Trophoblast cell (in vitro differentiated cells and primary cell): ENCODE data around the gene KISS1.
A peak's percentile ranks its signal among the peaks of the same experiment; 100 is the strongest.

Experiments used
- DNase-seq, 2 donors: peaks; one replicate each; pipeline ENCODE4 v3.0.0-alpha.2; 2016
- H2AFZ ChIP-seq: 2 replicates; pipeline ENCODE4 v1.6.1; 2013; ENCODE audit warnings: low read length, moderate library complexity, mild to moderate bottlenecking; ENCODE audit not compliant: insufficient read depth, poor library complexity
- H2AK5ac ChIP-seq: 2 replicates; pipeline ENCODE4 v1.6.1; 2013; ENCODE audit warnings: mild to moderate bottlenecking, low read length
- H2BK120ac ChIP-seq: 2 replicates; pipeline ENCODE4 v1.6.1; 2013; ENCODE audit warnings: low read length, mild to moderate bottlenecking, moderate library complexity; ENCODE audit not compliant: insufficient read depth, poor library complexity
- H2BK12ac ChIP-seq: 2 replicates; pipeline ENCODE4 v1.6.1; 2013; ENCODE audit warnings: mild to moderate bottlenecking, low read length, moderate library complexity
- H2BK5ac ChIP-seq: 2 replicates; pipeline ENCODE4 v1.6.1; 2013; ENCODE audit warnings: low read length, low read depth, moderate library complexity, mild to moderate bottlenecking; ENCODE audit not compliant: poor library complexity
- H3K14ac ChIP-seq: 2 replicates; pipeline ENCODE4 v1.6.1; 2013; ENCODE audit warnings: mild to moderate bottlenecking, low read length
- H3K18ac ChIP-seq: 2 replicates; pipeline ENCODE4 v1.6.1; 2013; ENCODE audit warnings: mild to moderate bottlenecking, low read length
- H3K23ac ChIP-seq: 2 replicates; pipeline ENCODE4 v1.6.1; 2013; ENCODE audit warnings: low read length
- H3K27ac ChIP-seq: 2 replicates; pipeline ENCODE4 v1.5.1; 2013; ENCODE audit warnings: low read depth, mild to moderate bottlenecking, inconsistent platforms, low read length, moderate library complexity
- H3K27me3 ChIP-seq: 2 replicates; pipeline ENCODE4 v1.6.1; 2013; ENCODE audit warnings: inconsistent platforms, mild to moderate bottlenecking, low read length, moderate library complexity; ENCODE audit not compliant: insufficient read depth
- H3K36me3 ChIP-seq, 2 experiments: 1 replicate in 1 of 2; 2 replicates in 1 of 2; pipeline ENCODE4 v1.6.1; 2013; ENCODE audit warnings: low read length in 2 of 2, mild to moderate bottlenecking in 2 of 2, moderate library complexity in 1 of 2; ENCODE audit not compliant: insufficient read depth in 2 of 2, control insufficient read depth in 1 of 2
- H3K4ac ChIP-seq: 2 replicates; pipeline ENCODE4 v1.6.1; 2013; ENCODE audit warnings: low read depth, mild to moderate bottlenecking, low read length, moderate library complexity
- H3K4me1 ChIP-seq, 2 experiments: 1 replicate in 1 of 2; 2 replicates in 1 of 2; pipeline ENCODE4 v1.6.1; 2013; ENCODE audit warnings: low read length in 2 of 2, mild to moderate bottlenecking in 2 of 2, moderate library complexity in 1 of 2; ENCODE audit not compliant: insufficient read depth in 2 of 2, control insufficient read depth in 1 of 2
- H3K4me2 ChIP-seq: 2 replicates; pipeline ENCODE4 v1.6.1; 2013; ENCODE audit warnings: inconsistent platforms, mild to moderate bottlenecking, low read length, moderate library complexity
- H3K4me3 ChIP-seq: 2 replicates; pipeline ENCODE4 v1.5.1; 2013; ENCODE audit warnings: mild to moderate bottlenecking, low read depth, low read length, inconsistent platforms
- H3K79me1 ChIP-seq: one replicate; pipeline ENCODE4 v1.6.1; 2013; ENCODE audit warnings: low read length
- H3K79me2 ChIP-seq: 2 replicates; pipeline ENCODE4 v1.6.1; 2013; ENCODE audit warnings: low read length, mild to moderate bottlenecking; ENCODE audit not compliant: control insufficient read depth, insufficient read depth, poor library complexity
- H3K9ac ChIP-seq: 2 replicates; pipeline ENCODE4 v1.6.1; 2013; ENCODE audit warnings: mild to moderate bottlenecking, low read length
- H3K9me3 ChIP-seq: 2 replicates; pipeline ENCODE4 v1.6.1; 2013; ENCODE audit warnings: low read depth, mild to moderate bottlenecking, control low read depth, inconsistent platforms, low read length; ENCODE audit not compliant: insufficient read depth
- H4K12ac ChIP-seq: 2 replicates; pipeline ENCODE4 v1.6.1; 2013; ENCODE audit warnings: low read depth, mild to moderate bottlenecking, low read length, moderate library complexity
- H4K8ac ChIP-seq: 2 replicates; pipeline ENCODE4 v1.6.1; 2013; ENCODE audit warnings: low read depth, mild to moderate bottlenecking, low read length, moderate library complexity
- H4K91ac ChIP-seq: one replicate; pipeline ENCODE4 v1.6.1; 2013; ENCODE audit warnings: low read depth, mild to moderate bottlenecking, low read length, moderate library complexity
- WGBS: extraction: QIAGEN DNeasy Blood & Tissue Kit; methylation state at CpG from one replicate; pipeline ENCODE4 v1.1.7; 2013; ENCODE audit warnings: missing lambda C conversion rate; ENCODE audit not compliant: insufficient read length, insufficient coverage; ENCODE audit errors: extremely low coverage; 5-methylcytosine and 5-hydroxymethylcytosine counted together

The KISS1 gene

DNA sequence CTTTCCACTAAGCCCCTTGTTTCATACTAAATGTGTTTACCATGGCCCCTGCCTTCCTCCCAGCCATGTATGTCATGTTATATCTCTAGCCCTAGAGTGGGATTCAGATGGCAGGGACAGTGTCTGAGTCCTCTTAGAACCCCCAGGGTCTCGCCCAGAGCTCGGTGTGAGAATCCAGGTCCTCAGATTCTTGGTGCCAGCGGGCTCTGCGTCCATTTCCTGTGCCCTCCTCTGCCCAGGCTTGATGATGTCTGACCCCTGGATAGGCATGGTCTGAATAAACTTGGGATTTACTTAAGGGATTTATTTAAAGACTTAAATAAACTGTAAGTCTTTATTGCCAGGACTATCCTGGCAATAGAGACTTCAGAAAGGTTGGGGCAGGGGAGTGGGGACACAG is 6.2 kb upstream of the KISS1 start:
- Histone ChIP-seq H3K9me3 (no peaks in the 10 kb centered on the region), H3K14ac (no peak overlapping the region), H2AFZ (no peak overlapping the region), H3K9ac (no peak overlapping the region), H3K4ac (no peak overlapping the region), H3K18ac (no peak overlapping the region), H2BK5ac (no peak overlapping the region), H3K27me3 (no peaks in the 10 kb centered on the region), H3K79me1 (peaks cover 13% of the 10 kb centered on the region), H4K8ac (no peak overlapping the region), H3K23ac (no peak overlapping the region), H3K4me2 (no peak overlapping the region), H4K12ac (no peak overlapping the region), H3K4me1 (peaks cover 16 to 17% of the 10 kb centered on the region in 2 experiments), H2BK120ac (no peak overlapping the region), H3K79me2 (peaks cover 2% of the 10 kb centered on the region), H2AK5ac (no peak overlapping the region), H2BK12ac (no peak overlapping the region), H3K36me3 (no peaks in the 10 kb centered on the region), H3K27ac (no peak overlapping the region), H4K91ac (no peak overlapping the region), H3K4me3 (no peak overlapping the region)
- WGBS = no CpG with 5 or more reads among the region's 4 CpGs
- no peak for DNase-seq

GRCh38 chr1:204201348-204202040 is 5.2 kb upstream of the KISS1 start:
- no peaks in the 10 kb centered on the region for H3K27me3 ChIP-seq
- H3K27ac ChIP-seq = no peak overlapping the region
- H2BK12ac ChIP-seq = no peak overlapping the region
- H3K23ac ChIP-seq = no peak overlapping the region
- H2BK120ac ChIP-seq = no peak overlapping the region
- H4K91ac ChIP-seq = no peak overlapping the region
- H3K4ac ChIP-seq = no peak overlapping the region
- H2BK5ac ChIP-seq = no peak overlapping the region
- H2AFZ ChIP-seq = no peak overlapping the region
- peaks cover 18% of the 10 kb centered on the region for H3K79me1 ChIP-seq
- peaks cover 21 to 23% of the 10 kb centered on the region in 2 experiments for H3K4me1 ChIP-seq
- no peak for DNase-seq
- no peak overlapping the region for H3K18ac ChIP-seq
- no peak overlapping the region for H3K9ac ChIP-seq
- no peak overlapping the region for H3K4me3 ChIP-seq
- no CpG with 5 or more reads among the region's 12 CpGs for WGBS
- H3K14ac ChIP-seq = no peak overlapping the region
- no peaks in the 10 kb centered on the region for H3K9me3 ChIP-seq
- no peaks in the 10 kb centered on the region for H3K36me3 ChIP-seq
- H3K79me2 ChIP-seq = peaks cover 2% of the 10 kb centered on the region
- H3K4me2 ChIP-seq = no peak overlapping the region
- no peak overlapping the region for H4K8ac ChIP-seq
- H2AK5ac ChIP-seq = no peak overlapping the region
- H4K12ac ChIP-seq = no peak overlapping the region

- H3K4me1 ChIP-seq = peaks cover 26 to 30% of the 10 kb centered on the region in 2 experiments
- H3K18ac ChIP-seq = no peak overlapping the region
- no peak overlapping the region for H2AFZ ChIP-seq
- no peak overlapping the region for H3K23ac ChIP-seq
- peak overlapping the region; percentile 4 for H2BK5ac ChIP-seq
- no peak overlapping the region for H4K8ac ChIP-seq
- peaks cover 5% of the 10 kb centered on the region for H3K9me3 ChIP-seq
- H3K4ac ChIP-seq = peak overlapping the region; percentile 0
- H4K12ac ChIP-seq = no peak overlapping the region
- DNase-seq = no peak
- no peak overlapping the region for H3K4me2 ChIP-seq
- no peaks in the 10 kb centered on the region for H3K36me3 ChIP-seq
- H2AK5ac ChIP-seq = peak overlapping the region; percentile 33
- H3K27me3 ChIP-seq = no peaks in the 10 kb centered on the region
- peak overlapping the region; percentile 79 for H3K14ac ChIP-seq
- no peak overlapping the region for H3K9ac ChIP-seq
- peak overlapping the region; percentile 77 for H2BK12ac ChIP-seq
- H3K79me1 ChIP-seq = peaks cover 18% of the 10 kb centered on the region
- H2BK120ac ChIP-seq = peak overlapping the region; percentile 19
- peaks cover 2% of the 10 kb centered on the region for H3K79me2 ChIP-seq
- H3K27ac ChIP-seq = no peak overlapping the region
- no CpG with 5 or more reads among the region's 9 CpGs for WGBS
- no peak overlapping the region for H3K4me3 ChIP-seq
- peak overlapping the region; percentile 83 for H4K91ac ChIP-seq
Observed at GRCh38 chr1:204199579-204199978, 3.3 kb upstream of the KISS1 start.

GRCh38 chr1:204198348-204199340 is 2.4 kb upstream of the KISS1 start:
- Histone ChIP-seq H3K27ac (peak overlapping the region; percentile 83), H3K27me3 (no peaks in the 10 kb centered on the region), H3K4ac (peak overlapping the region; percentile 47), H3K79me2 (peaks cover 2% of the 10 kb centered on the region), H3K9me3 (peaks cover 5% of the 10 kb centered on the region), H3K4me1 (peaks cover 26 to 30% of the 10 kb centered on the region in 2 experiments), H3K4me2 (peak overlapping the region; percentile 25), H3K23ac (no peak overlapping the region), H3K36me3 (no peaks in the 10 kb centered on the region), H2AK5ac (peak overlapping the region; percentile 70), H3K18ac (peak overlapping the region; percentile 45), H3K4me3 (no peak overlapping the region), H2BK120ac (peak overlapping the region; percentile 87), H3K9ac (no peak overlapping the region), H2BK5ac (peak overlapping the region; percentile 80), H3K79me1 (peaks cover 18% of the 10 kb centered on the region), H2BK12ac (peak overlapping the region; percentile 80), H3K14ac (peak overlapping the region; percentile 60), H4K8ac (peak overlapping the region; percentile 83), H2AFZ (peak overlapping the region; percentile 66), H4K91ac (peak overlapping the region; percentile 80), H4K12ac (peak overlapping the region; percentile 70)
- DNase-seq = peak; percentile 91 to 93
- no CpG with 5 or more reads among the region's 18 CpGs for WGBS
